Naive thymus-derived CD8-positive, alpha-beta T cell (primary cell): ENCODE data around the gene CREB5. TPM values are rescaled to one million over a fixed set of nuclear protein-coding genes. Genes with fewer than 3 reads are reported as not detected.
"Not testable (repeated sequence)": the region's sequence is repeated elsewhere in the genome, so short reads cannot be mapped to it uniquely, and the experiment has no call there.

Experiments
- ATAC-seq, 2 donors: fragments of 150-1000 bp; cut with Tn5 transposase in 1 of 2; sonication (Bioruptor Pico), chemical (Tn5 transposase) in 1 of 2; 1 replicate in 1 of 2; 2 replicates in 1 of 2; pipeline ENCODE4 v1.10.0; 2021; ENCODE audit warnings: mild to moderate bottlenecking in 2 of 2, moderate library complexity in 2 of 2
- POLR2A ChIA-PET: fragments of 350-600 bp; sonication (Branson Sonifier 250); formaldehyde crosslinking; loops from one replicate; lab custom pipeline; 2021; ENCODE audit warnings: antibody characterized with exemption; lab: Charles Lee
- DNase-seq, 10 donors: peaks; one replicate each; pipeline versions ENCODE4 v3.0.0 to v3.0.0-alpha.2; 2020 to 2022
- H3K27ac Mint-ChIP-seq, 10 donors: one replicate each; pipeline ENCODE4 v1.8.0; 2020 to 2022; ENCODE audit warnings: mild to moderate bottlenecking in 10 of 10, mixed read lengths in 10 of 10, moderate library complexity in 4 of 10, inconsistent platforms in 1 of 10
- H3K27me3 Mint-ChIP-seq, 5 donors: one replicate each; pipeline ENCODE4 v1.8.0; 2021 to 2022; ENCODE audit warnings: mixed read lengths in 5 of 5
- H3K36me3 Mint-ChIP-seq, 3 donors: one replicate each; pipeline ENCODE4 v1.8.0; 2020 to 2022; ENCODE audit warnings: mixed read lengths in 3 of 3, mild to moderate bottlenecking in 2 of 3, inconsistent platforms in 1 of 3
- H3K4me1 Mint-ChIP-seq, 4 donors: one replicate each; pipeline ENCODE4 v1.8.0; 2021 to 2022; ENCODE audit warnings: mixed read lengths in 4 of 4
- H3K4me3 Mint-ChIP-seq, 10 donors: one replicate each; pipeline ENCODE4 v1.8.0; 2020 to 2022; ENCODE audit warnings: mild to moderate bottlenecking in 10 of 10, mixed read lengths in 10 of 10, moderate library complexity in 6 of 10, inconsistent platforms in 1 of 10
- H3K9me3 Mint-ChIP-seq, 9 donors: one replicate each; pipeline ENCODE4 v1.8.0; 2020 to 2022; ENCODE audit warnings: mixed read lengths in 9 of 9, mild to moderate bottlenecking in 3 of 9, inconsistent platforms in 1 of 9, moderate library complexity in 1 of 9
- polyA plus RNA-seq, 3 donors: library from polyadenylated mRNA; unstranded; fragments of 300-500 nt; fragmentation: Illumina TruSeq; gene quantifications; one replicate each; pipeline ENCODE4 v1.2.3, GENCODE V29; 2021
- total RNA-seq, 8 experiments: library from RNA in 2 of 8; stranded (reverse) in 2 of 8; gene quantifications; one replicate each; pipeline ENCODE4 v1.2.3 and lab custom pipeline; 2021 to 2026

CREB5 gene
- total and polyA plus RNA-seq, 5 experiments from 2014 or later = 0.19 to 0.23 TPM; not detected in 3

DNA sequence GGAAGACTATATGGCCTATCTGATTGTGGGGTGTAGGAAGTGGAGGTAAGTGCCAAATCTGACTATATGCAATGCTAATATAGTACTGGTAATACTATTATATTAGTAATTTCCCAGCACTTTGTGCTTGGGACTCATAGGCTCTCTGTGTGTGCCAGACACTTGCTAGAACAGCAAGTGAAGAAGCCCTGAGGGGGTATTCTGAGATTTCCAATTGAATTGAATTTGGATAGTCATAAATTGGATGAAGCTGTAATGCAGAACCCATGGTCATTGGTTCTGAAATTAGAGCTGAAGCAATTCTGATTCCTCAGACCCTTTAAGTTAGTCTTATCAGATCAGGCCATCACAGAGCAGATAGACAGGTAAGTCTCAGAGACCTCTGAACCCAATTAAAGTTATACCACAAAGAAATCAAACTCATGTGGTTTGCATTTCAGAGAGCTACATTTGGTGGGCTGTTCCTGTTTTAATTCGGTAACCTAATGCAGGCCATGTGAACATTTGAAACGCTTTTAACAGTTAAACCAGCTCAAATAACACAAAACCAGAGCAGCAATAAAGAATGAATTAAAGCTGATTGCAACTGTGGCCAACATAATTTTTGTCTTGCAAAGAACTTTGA is 179.5 kb downstream of the CREB5 start:
- POLR2A ChIA-PET = no interaction called here
- Mint-ChIP-seq H3K4me1 (peaks cover 14 to 33% (median 20%) of the 10 kb centered on the region in 4 donors), H3K27ac (peak overlapping the region in 9 of 10 donors; percentile 30 to 85 (median 54)), H3K4me3 (peak overlapping the region in 8 of 10 donors; percentile 22 to 67 (median 48)), H3K9me3 (no peaks in the 10 kb centered on the region), H3K27me3 (no peaks in the 10 kb centered on the region), H3K36me3 (no peaks in the 10 kb centered on the region)
- DNase-seq (no peak), ATAC-seq (peak in 1 of 2 donors; percentile 45)

DNA sequence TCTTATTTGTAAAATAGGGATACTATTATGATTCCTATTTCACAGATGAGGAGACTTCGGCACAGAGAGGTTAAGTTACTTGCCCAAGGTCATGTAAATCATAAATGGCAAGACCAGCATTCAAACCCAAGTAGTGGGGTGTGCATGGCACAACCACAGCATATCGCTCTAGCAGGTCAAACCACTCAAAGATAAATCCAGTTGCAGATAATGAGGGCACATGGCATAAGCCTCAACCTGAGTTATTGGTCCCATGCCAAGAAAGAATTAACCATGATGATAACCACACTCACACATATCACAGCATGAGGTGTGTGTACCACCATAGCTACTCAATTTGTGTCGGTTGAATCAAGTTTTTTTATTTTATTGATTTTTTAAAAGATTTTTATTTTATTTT is 180.5 kb downstream of the CREB5 start:
- POLR2A ChIA-PET = no interaction called here
- no peak overlapping the region for H3K4me3 Mint-ChIP-seq
- no peaks in the 10 kb centered on the region for H3K27me3 Mint-ChIP-seq
- no peaks in the 10 kb centered on the region for H3K9me3 Mint-ChIP-seq
- no peak for ATAC-seq
- no peak overlapping the region for H3K27ac Mint-ChIP-seq
- DNase-seq = no peak
- H3K4me1 Mint-ChIP-seq = peaks cover 14 to 31% (median 20%) of the 10 kb centered on the region in 4 donors
- H3K36me3 Mint-ChIP-seq = no peaks in the 10 kb centered on the region

DNA sequence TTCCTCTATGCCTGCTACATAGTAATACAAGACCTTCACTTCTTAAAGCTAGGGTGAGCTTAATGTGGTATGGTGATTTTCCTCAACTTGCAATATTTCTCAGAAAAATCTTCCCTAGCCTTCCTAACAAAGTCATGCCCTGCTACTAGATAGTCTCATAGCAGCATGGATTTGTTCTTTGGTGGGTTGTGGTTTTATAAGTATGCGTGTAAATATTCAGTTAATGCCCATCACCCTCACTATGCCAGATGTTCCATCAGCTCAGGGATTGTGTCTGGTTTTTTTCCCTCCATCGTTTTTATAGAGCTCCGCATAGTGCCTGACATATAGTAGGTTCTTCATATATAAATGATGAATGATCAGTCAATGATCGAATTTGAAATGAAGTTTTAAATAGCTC is 182.8 kb downstream of the CREB5 start:
- POLR2A ChIA-PET = no interaction called here
- no peaks in the 10 kb centered on the region for H3K36me3 Mint-ChIP-seq
- ATAC-seq = no peak
- no peaks in the 10 kb centered on the region for H3K9me3 Mint-ChIP-seq
- DNase-seq = no peak
- H3K27me3 Mint-ChIP-seq = peaks cover 0 to under 1% (median 0%) of the 10 kb centered on the region in 5 donors
- H3K4me1 Mint-ChIP-seq = peaks cover 14 to 31% (median 20%) of the 10 kb centered on the region in 4 donors
- no peak overlapping the region for H3K4me3 Mint-ChIP-seq
- H3K27ac Mint-ChIP-seq = no peak overlapping the region

DNA sequence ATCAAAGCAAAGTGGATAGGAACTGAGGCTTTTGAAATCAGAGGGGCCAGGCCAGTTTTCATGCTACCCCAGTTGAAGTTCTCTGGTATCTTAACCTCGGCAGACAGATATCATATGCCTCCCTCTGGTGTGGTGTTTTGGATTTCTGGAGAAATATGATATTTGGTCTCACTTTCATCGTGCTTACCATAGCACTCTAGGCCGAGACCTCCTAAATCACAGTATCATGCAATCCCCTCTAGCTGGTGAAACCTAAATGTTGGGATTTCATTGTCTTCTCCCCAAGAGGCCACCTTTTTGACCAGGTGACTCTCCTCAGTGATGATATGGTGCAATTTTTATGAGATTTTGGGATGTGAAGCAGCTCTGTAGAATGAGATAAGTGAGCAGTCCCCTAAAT is 183.5 kb downstream of the CREB5 start:
- no peak overlapping the region for H3K4me3 Mint-ChIP-seq
- DNase-seq (no peak), ATAC-seq (no peak)
- H3K4me1 Mint-ChIP-seq = peaks cover 13 to 28% (median 19%) of the 10 kb centered on the region in 4 donors
- POLR2A ChIA-PET = no interaction called here
- H3K36me3 Mint-ChIP-seq = no peaks in the 10 kb centered on the region
- no peak overlapping the region for H3K27ac Mint-ChIP-seq
- no peaks in the 10 kb centered on the region for H3K9me3 Mint-ChIP-seq
- peaks cover 0 to 4% (median 0%) of the 10 kb centered on the region in 5 donors for H3K27me3 Mint-ChIP-seq

DNA sequence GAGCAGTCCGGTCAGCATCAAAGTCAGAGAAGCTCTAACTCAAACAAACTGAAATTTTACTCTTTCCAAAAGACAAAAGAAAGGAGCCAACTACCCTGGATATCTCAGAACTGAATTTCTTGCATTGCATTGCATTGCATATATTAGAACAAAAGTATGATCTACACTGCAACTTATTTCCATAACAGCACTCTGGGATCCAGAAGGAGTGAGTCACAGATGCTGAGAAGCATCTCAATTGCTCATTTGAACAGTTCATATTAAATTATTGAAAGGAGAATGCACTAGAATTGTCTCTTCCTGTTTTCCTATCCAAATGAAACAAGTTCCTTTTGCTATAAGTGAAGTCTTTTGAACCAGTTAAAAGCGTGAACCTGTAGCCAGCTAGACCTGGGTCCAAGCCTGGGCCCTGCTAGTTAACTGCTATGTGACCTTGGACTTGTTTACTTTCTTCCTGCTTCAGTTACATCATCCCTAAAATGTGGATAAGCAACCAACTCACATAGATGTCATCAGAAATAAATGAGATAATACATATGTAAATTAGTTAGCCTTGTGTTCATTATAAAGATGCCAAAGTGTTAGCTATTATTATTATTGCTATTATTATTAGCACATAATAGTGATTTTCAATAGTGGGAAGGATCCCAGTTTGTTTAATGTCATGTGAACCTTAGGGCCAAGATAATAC is 184.1 kb downstream of the CREB5 start:
- DNase-seq = no peak
- peaks cover 0 to 4% (median 0%) of the 10 kb centered on the region in 5 donors for H3K27me3 Mint-ChIP-seq
- H3K27ac Mint-ChIP-seq = no peak overlapping the region
- POLR2A ChIA-PET = no interaction called here
- H3K4me1 Mint-ChIP-seq = peaks cover 7 to 23% (median 13%) of the 10 kb centered on the region in 4 donors
- no peak for ATAC-seq
- H3K9me3 Mint-ChIP-seq = no peaks in the 10 kb centered on the region
- H3K4me3 Mint-ChIP-seq = no peak overlapping the region
- no peaks in the 10 kb centered on the region for H3K36me3 Mint-ChIP-seq

DNA sequence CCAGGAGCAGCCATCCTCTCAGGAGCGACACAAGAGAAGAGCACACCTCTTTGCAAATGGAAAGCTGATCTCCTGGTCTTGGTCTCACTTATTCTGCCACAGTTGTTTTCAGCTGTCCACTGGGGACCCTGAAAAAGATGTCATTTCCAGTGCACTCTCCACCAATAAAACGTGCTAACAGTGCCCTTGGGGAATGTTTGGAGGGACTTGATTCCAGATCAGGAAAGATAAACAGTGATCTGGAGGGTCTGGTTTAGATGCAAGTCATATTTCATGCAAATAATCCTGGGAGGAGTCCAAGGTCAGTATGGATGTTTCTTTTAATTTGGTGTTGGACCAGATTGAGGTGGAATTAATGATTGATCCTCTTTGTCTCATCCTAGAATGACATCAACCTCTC is 185.0 kb downstream of the CREB5 start:
- no peaks in the 10 kb centered on the region for H3K36me3 Mint-ChIP-seq
- no peak for DNase-seq
- ATAC-seq = no peak
- POLR2A ChIA-PET = no interaction called here
- no peak overlapping the region for H3K27ac Mint-ChIP-seq
- peaks cover 3 to 15% (median 5%) of the 10 kb centered on the region in 4 donors for H3K4me1 Mint-ChIP-seq
- peaks cover 0 to 4% (median 0%) of the 10 kb centered on the region in 5 donors for H3K27me3 Mint-ChIP-seq
- no peaks in the 10 kb centered on the region for H3K9me3 Mint-ChIP-seq
- H3K4me3 Mint-ChIP-seq = no peak overlapping the region

DNA sequence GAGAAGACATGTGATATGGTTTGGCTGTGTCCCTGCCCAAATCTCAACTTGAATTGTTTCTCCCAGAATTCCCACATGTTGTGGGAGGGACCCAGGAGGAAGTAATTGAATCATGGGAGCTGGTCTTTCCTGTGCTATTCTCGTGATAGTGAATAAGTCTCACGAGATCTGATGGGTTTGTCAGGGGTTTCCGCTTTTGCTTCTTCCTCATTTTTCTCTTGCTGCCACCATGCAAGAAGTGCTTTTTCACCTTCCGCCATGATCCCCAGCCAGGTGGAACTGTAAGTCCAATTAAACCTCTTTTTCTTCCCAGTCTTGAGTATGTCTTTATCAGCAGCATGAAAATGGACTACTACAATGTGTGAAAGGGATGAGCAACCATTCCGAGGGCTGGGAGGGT is 185.7 kb downstream of the CREB5 start:
- H3K9me3 Mint-ChIP-seq, POLR2A ChIA-PET, H3K4me3 Mint-ChIP-seq, H3K4me1 Mint-ChIP-seq, H3K27ac Mint-ChIP-seq, H3K36me3 Mint-ChIP-seq, ATAC-seq, H3K27me3 Mint-ChIP-seq, DNase-seq: not testable (repeated sequence)

DNA sequence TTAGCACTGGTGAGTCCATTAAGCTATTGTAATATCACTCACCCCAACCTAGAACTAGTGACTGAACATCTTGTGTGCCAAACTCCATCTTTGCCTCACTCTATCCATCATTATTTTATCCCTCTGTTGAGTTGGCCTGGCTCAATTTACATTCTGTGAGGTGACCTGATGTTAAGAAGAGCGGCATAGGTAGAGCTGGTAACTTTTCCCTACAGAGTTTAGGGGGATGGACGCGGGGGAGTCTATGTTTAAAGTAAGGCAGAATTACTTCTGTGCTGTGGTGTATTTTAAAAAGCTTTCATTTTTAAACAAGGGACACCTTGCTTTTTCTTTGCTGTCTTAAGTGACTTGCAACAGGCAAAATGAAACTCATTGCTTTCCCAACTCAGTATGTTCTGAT is 186.3 kb downstream of the CREB5 start:
- DNase-seq (no peak), ATAC-seq (no peak)
- POLR2A ChIA-PET = interaction anchor here (0.5 kb wide), 1 partner anchor 55 kb away, joined by 3 read pairs; no protein-coding TSS in a partner anchor
- Mint-ChIP-seq H3K27ac (no peak overlapping the region), H3K4me1 (peaks cover 0 to 8% (median under 1%) of the 10 kb centered on the region in 4 donors), H3K9me3 (peaks cover 0 to 2% (median 0%) of the 10 kb centered on the region in 9 donors), H3K36me3 (peaks cover 0 to 2% (median 0%) of the 10 kb centered on the region in 3 donors), H3K27me3 (peaks cover 0 to 4% (median 0%) of the 10 kb centered on the region in 5 donors), H3K4me3 (no peak overlapping the region)

DNA sequence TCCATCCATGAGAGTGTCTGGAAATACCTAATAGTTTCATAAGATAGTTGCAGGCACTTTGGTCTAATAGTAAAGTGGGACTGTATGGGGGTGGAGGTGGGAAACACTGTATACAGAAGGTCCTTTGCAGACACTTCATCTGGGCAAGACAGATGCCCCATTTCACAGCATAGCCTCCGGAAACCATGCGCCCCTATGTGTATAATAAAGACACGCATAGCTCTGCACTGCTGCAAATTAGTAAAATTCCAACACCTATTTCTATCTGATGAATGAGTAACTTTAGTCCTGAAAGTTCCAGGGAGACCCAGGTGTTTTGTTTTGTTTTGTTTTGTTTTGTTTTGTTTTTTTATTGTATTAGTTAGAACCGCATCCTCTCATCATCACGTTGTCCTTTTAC is 187.1 kb downstream of the CREB5 start:
- Mint-ChIP-seq H3K4me1 (peaks cover 0 to 4% (median under 1%) of the 10 kb centered on the region in 4 donors), H3K27ac (no peak overlapping the region), H3K36me3 (peaks cover 0 to 2% (median 0%) of the 10 kb centered on the region in 3 donors), H3K27me3 (peaks cover 0 to 4% (median 0%) of the 10 kb centered on the region in 5 donors), H3K9me3 (peaks cover 0 to 2% (median 0%) of the 10 kb centered on the region in 9 donors), H3K4me3 (no peak overlapping the region)
- POLR2A ChIA-PET = no interaction called here
- no peak for DNase-seq
- ATAC-seq = no peak

DNA sequence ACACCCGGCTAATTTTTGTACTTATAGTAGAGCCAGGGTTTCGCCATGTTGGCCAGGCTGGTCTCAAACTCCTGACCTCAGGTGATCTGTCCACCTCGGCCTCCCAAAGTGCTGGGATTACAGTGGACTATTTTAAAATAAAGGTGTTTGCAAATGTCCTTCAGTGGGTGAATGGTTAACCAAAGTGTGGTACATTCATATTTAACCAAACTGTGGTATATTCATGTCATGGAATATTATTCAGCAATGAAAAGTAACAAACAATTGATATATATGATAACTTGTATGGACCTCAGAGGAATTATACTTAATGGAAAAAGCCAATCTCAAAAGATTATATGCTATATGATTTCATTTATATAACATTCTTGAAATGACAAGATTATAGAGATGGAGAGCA is 190.0 kb downstream of the CREB5 start:
- ATAC-seq (no peak), DNase-seq (no peak)
- Mint-ChIP-seq H3K36me3 (peaks cover 0 to 2% (median 0%) of the 10 kb centered on the region in 3 donors), H3K9me3 (peaks cover 0 to 2% (median 0%) of the 10 kb centered on the region in 9 donors), H3K4me1 (peaks cover 0 to 2% (median under 1%) of the 10 kb centered on the region in 4 donors), H3K27me3 (peaks cover 0 to 4% (median 0%) of the 10 kb centered on the region in 5 donors), H3K27ac (no peak overlapping the region), H3K4me3 (no peak overlapping the region)
- POLR2A ChIA-PET = no interaction called here

DNA sequence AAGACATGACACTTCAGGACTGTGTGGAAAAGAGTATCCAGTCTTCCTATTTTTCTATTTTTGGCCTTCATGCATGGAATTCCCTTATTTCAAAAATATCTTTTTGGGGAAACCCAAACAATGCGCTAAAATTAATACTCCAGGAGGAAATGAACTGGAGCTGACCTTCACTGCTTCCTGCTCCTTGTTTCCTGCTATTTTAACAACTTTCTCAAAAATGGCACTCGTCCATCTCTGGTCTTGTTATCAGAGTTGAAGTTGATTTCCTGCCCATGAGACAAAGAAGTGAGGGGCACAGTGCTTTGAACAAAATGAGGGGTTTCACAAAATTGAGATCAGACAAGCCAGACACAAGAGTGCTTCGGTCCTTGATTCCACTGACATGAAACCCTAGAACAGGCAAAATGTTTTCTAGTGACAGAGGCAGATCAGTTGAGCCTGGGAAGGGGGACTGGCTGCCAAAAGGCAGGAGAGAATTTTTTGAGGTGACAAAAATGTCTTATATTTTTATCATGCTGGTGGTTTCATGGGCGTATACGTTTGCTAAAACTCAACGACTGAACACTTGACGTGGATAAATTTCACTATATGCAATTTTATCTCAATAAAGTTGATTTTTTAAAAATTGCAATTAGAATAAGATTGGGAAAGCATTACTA is 193.2 kb downstream of the CREB5 start:
- peaks cover 0 to 2% (median 0%) of the 10 kb centered on the region in 9 donors for H3K9me3 Mint-ChIP-seq
- POLR2A ChIA-PET = no interaction called here
- ATAC-seq (no peak), DNase-seq (no peak)
- H3K4me3 Mint-ChIP-seq = no peak overlapping the region
- H3K27ac Mint-ChIP-seq = no peak overlapping the region
- H3K36me3 Mint-ChIP-seq = peaks cover 0 to 2% (median 0%) of the 10 kb centered on the region in 3 donors
- peaks cover 0 to 2% (median under 1%) of the 10 kb centered on the region in 4 donors for H3K4me1 Mint-ChIP-seq
- H3K27me3 Mint-ChIP-seq = peaks cover 3 to 9% (median 8%) of the 10 kb centered on the region in 5 donors

DNA sequence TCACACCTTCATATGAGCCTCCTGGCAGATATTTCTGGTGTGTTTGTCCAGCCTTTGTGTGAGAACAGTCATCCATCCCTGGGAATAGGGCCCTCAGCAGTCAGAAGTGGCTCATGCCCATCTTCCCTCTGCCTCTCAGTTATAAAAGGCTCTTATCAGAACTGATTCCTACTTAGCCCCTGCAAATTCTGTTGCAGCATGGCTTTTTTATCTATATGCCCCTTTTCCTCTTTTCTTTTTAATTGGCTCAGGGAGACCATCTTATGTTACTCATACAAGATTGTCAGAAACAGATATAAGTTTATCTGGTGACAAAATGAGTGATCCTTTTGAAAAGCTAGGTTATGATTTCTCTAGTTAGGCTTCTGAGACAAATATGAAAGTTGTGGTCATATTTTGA is 194.1 kb downstream of the CREB5 start:
- ATAC-seq = no peak
- H3K36me3 Mint-ChIP-seq = peaks cover 0 to 2% (median 0%) of the 10 kb centered on the region in 3 donors
- no peak overlapping the region for H3K27ac Mint-ChIP-seq
- peaks cover 0 to 2% (median under 1%) of the 10 kb centered on the region in 4 donors for H3K4me1 Mint-ChIP-seq
- H3K4me3 Mint-ChIP-seq = no peak overlapping the region
- H3K9me3 Mint-ChIP-seq = peaks cover 0 to 2% (median 0%) of the 10 kb centered on the region in 9 donors
- no peak for DNase-seq
- POLR2A ChIA-PET = no interaction called here
- peaks cover 3 to 12% (median 8%) of the 10 kb centered on the region in 5 donors for H3K27me3 Mint-ChIP-seq

DNA sequence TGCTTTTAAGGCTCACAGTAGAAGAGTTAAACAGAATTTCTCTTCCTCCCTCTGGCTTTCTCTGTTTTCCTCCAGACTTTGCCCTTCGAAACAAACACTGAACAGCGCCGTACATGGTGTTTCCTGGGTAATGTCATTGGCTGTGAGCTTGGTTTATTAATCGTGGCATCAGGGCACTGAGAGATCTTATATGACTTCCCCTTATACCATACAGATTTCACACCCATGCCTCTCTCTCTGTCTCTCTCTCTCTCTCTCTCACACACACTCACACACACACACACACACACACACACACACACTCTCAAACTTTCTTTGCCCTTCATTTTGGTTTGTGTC is 195.5 kb downstream of the CREB5 start:
- DNase-seq = no peak
- Mint-ChIP-seq H3K36me3 (no peaks in the 10 kb centered on the region), H3K4me3 (no peak overlapping the region), H3K4me1 (peaks cover 0 to 2% (median under 1%) of the 10 kb centered on the region in 4 donors), H3K27ac (no peak overlapping the region), H3K27me3 (peaks cover 3 to 12% (median 8%) of the 10 kb centered on the region in 5 donors), H3K9me3 (no peaks in the 10 kb centered on the region)
- POLR2A ChIA-PET = no interaction called here
- no peak for ATAC-seq
